Adrenal gland (tissue), 12 donors: ENCODE results near the gene UNC13B. TPM values are rescaled to one million over a fixed set of nuclear protein-coding genes. Genes with fewer than 3 reads are reported as not detected.

ENCODE experiments used
- DNase-seq, 7 donors: peaks; one replicate each; pipeline ENCODE4 v3.0.0-alpha.2; 2019 to 2020
- H3K27ac ChIP-seq, 5 donors: fragments of 200-600 bp; sonication (generic) in 4 of 5; 1 replicate in 3 of 5; 2 replicates in 2 of 5; pipeline versions ENCODE4 v1.5.1 to v1.8.0; 2016 to 2020; ENCODE audit warnings: mild to moderate bottlenecking in 1 of 5
- H3K27me3 ChIP-seq: fragments of 200-600 bp; 2 replicates; pipeline ENCODE4 v1.8.0; 2021
- H3K36me3 ChIP-seq, 2 donors: fragments of 200-600 bp; replicated peaks in 1 of 2; 1 replicate in 1 of 2; 2 replicates in 1 of 2; pipeline versions ENCODE4 v1.5.1 to v1.8.0; 2018 to 2022
- H3K4me1 ChIP-seq, 2 donors: fragments of 200-600 bp; replicated peaks in 1 of 2; 1 replicate in 1 of 2; 2 replicates in 1 of 2; pipeline versions ENCODE4 v1.5.1 to v1.8.0; 2018 to 2021
- H3K4me3 ChIP-seq, 4 donors: fragments of 200-600 bp; sonication (generic) in 3 of 4; one replicate each; pipeline ENCODE4 v1.5.1; 2016 to 2018
- H3K9me3 ChIP-seq, 3 donors: fragments of 200-600 bp; sonication (generic) in 1 of 3; replicated peaks in 1 of 3; 1 replicate in 2 of 3; 2 replicates in 1 of 3; pipeline versions ENCODE4 v1.5.1 to v1.8.0; 2016 to 2021
- CTCF ChIP-seq, 6 experiments: fragments of 450-650 bp in 4 of 6; fragments of 200-600 bp in 2 of 6; sonication (generic) in 1 of 6; IDR thresholded peaks; 1 replicate in 5 of 6; 2 replicates in 1 of 6; pipeline versions ENCODE4 v1.5.1 to v1.8.0; 2016 to 2021; ENCODE audit warnings: antibody characterized with exemption in 6 of 6, mild to moderate bottlenecking in 2 of 6, moderate library complexity in 1 of 6
- POLR2A ChIP-seq, 2 donors: fragments of 450-650 bp; IDR thresholded peaks; one replicate each; pipeline ENCODE4 v1.6.1; 2017; ENCODE audit warnings: antibody characterized with exemption in 2 of 2, mild to moderate bottlenecking in 2 of 2, moderate library complexity in 1 of 2
- WGBS, 4 donors: extraction: QIAGEN DNeasy Blood & Tissue Kit in 2 of 4; methylation state at CpG; one replicate each; pipeline versions ENCODE4 v1.1.5 to v1.1.7; 2013 to 2017; 5-methylcytosine and 5-hydroxymethylcytosine counted together
- intact Hi-C, 2 donors: fragments of 100-400 bp; cut with DNase I; formaldehyde crosslinking; loops; one replicate each; pipeline versions ENCODE4 v1.14.1 to v1.15.0; 2022 to 2023
- polyA plus RNA-seq, 3 donors: library from polyadenylated mRNA; stranded (reverse); fragments of 200-250 nt in 2 of 3; fragments of 350-450 nt in 1 of 3; fragmentation: Illumina TruSeq in 1 of 3; extraction: RNeasy Lipid Tissue Mini Kit (QIAGEN cat#74804) in 1 of 3; gene quantifications; one replicate each; pipeline ENCODE4 v1.2.3, GENCODE V29; 2013 to 2014
- total RNA-seq, 9 donors: library from RNA; depleted of rRNA in 4 of 9; stranded (reverse); fragments of >200 nt in 4 of 9; fragments of 120-200 nt in 1 of 9; fragmentation: NEBNext Ultra II Directional in 1 of 9; extraction: Animal tissue kit (Norgen Biotek cat#: 25700) in 1 of 9; gene quantifications; one replicate each; pipeline versions ENCODE4 v1.1.0 to v1.2.4, GENCODE V29; 2013 to 2023
- donor health status: healthy with polysubstance abuse.
- donor health status: Bipolar disorder and iron deficiency.
- donor health status: DM: yes; HTN: yes; CAD: no.
- donor health status: DM: no; HTN: no; CAD: no.
- donor health status: DM: no; HTN: no; CAD: no.
- donor health status: DM: yes; HTN: yes; CAD: no.

UNC13B gene
- total and polyA plus RNA-seq, 12 donors = 11.1 to 42.2 (median 30.5) TPM

- no peak for TF ChIP-seq CTCF (IDR thresholded peaks at IDR 0.05)
- TF ChIP-seq POLR2A (IDR thresholded peaks at IDR 0.05) = no peak
- DNase-seq = no peak
- H3K4me3 ChIP-seq = no peak overlapping the region
- intact Hi-C loops = no loop called here
- no peaks in the 10 kb centered on the region for H3K4me1 ChIP-seq
- H3K9me3 ChIP-seq = no peaks in the 10 kb centered on the region
- no peaks in the 10 kb centered on the region for H3K27me3 ChIP-seq
- H3K27ac ChIP-seq = no peak overlapping the region
- H3K36me3 ChIP-seq = no peaks in the 10 kb centered on the region
- WGBS, 4 donors = 75 to 92% (median 81%) methylated on average over 2 of the region's 2 CpGs
Observed at GRCh38 chr9:35423499-35423898, 261.7 kb downstream of the UNC13B start.

GRCh38 chr9:35424356-35425352, 262.8 kb downstream of the UNC13B start:
- H3K27ac ChIP-seq = no peak overlapping the region
- 67 to 81% (median 71%) methylated on average over 7 of the region's 7 CpGs for WGBS, 4 donors
- H3K27me3 ChIP-seq = no peaks in the 10 kb centered on the region
- intact Hi-C loops = no loop called here
- no peak for DNase-seq
- no peak for TF ChIP-seq POLR2A (IDR thresholded peaks at IDR 0.05)
- TF ChIP-seq CTCF (IDR thresholded peaks at IDR 0.05) = no peak
- no peaks in the 10 kb centered on the region for H3K36me3 ChIP-seq
- no peaks in the 10 kb centered on the region for H3K4me1 ChIP-seq
- no peak overlapping the region for H3K4me3 ChIP-seq
- no peaks in the 10 kb centered on the region for H3K9me3 ChIP-seq

- H3K4me1 ChIP-seq = no peaks in the 10 kb centered on the region
- no peaks in the 10 kb centered on the region for H3K27me3 ChIP-seq
- WGBS, 4 donors = 33 to 60% (median 53%) methylated on average over 1 of the region's 1 CpG
- H3K27ac ChIP-seq = no peak overlapping the region
- no peak for DNase-seq
- TF ChIP-seq CTCF (IDR thresholded peaks at IDR 0.05) = no peak
- no peak for TF ChIP-seq POLR2A (IDR thresholded peaks at IDR 0.05)
- intact Hi-C loops = no loop called here
- no peak overlapping the region for H3K4me3 ChIP-seq
- H3K9me3 ChIP-seq = no peaks in the 10 kb centered on the region
- H3K36me3 ChIP-seq = no peaks in the 10 kb centered on the region
Observed at GRCh38 chr9:35426627-35427026, 264.8 kb downstream of the UNC13B start.

- intact Hi-C loops = no loop called here
- H3K27ac ChIP-seq = no peak overlapping the region
- 80 to 92% (median 86%) methylated on average over 1 of the region's 1 CpG for WGBS, 4 donors
- TF ChIP-seq CTCF (IDR thresholded peaks at IDR 0.05) = no peak
- TF ChIP-seq POLR2A (IDR thresholded peaks at IDR 0.05) = no peak
- H3K36me3 ChIP-seq = no peaks in the 10 kb centered on the region
- no peak overlapping the region for H3K4me3 ChIP-seq
- no peaks in the 10 kb centered on the region for H3K4me1 ChIP-seq
- DNase-seq = no peak
- H3K27me3 ChIP-seq = peaks cover 4% of the 10 kb centered on the region
- H3K9me3 ChIP-seq = no peaks in the 10 kb centered on the region
Observed at GRCh38 chr9:35431467-35431866, 269.7 kb downstream of the UNC13B start.
